ENCODE results near the gene XYLB.

Gene XYLB

GRCh38 chr3:38454178-38454883, 107.7 kb downstream of the XYLB start:
- peak in 13 of 56 donors; percentile 23 to 73 (median 50) for DNase-seq

- DNase-seq, result peak in 45 of 56 donors; percentile 10 to 75 (median 54)
Measured at GRCh38 chr3:38454884-38455638, 108.5 kb downstream of the XYLB start.

- peak in 5 of 56 donors; percentile 26 to 48 (median 43) for DNase-seq
Measured at GRCh38 chr3:38455639-38456430, 109.2 kb downstream of the XYLB start.

GRCh38 chr3:38457111-38458003, 110.8 kb downstream of the XYLB start:
- no peak for DNase-seq

- DNase-seq, result peak in 9 of 56 donors; percentile 5 to 48 (median 24)
Measured at GRCh38 chr3:38458796-38459498, 112.4 kb downstream of the XYLB start.

- no peak for DNase-seq
Measured at GRCh38 chr3:38459499-38460048, 113.0 kb downstream of the XYLB start.

- DNase-seq, result no peak
Measured at GRCh38 chr3:38460377-38461270, 114.0 kb downstream of the XYLB start.

Data from amygdala (tissue), 56 donors.